Measurements from ENCODE around the gene C1S.

C1S gene

DNA sequence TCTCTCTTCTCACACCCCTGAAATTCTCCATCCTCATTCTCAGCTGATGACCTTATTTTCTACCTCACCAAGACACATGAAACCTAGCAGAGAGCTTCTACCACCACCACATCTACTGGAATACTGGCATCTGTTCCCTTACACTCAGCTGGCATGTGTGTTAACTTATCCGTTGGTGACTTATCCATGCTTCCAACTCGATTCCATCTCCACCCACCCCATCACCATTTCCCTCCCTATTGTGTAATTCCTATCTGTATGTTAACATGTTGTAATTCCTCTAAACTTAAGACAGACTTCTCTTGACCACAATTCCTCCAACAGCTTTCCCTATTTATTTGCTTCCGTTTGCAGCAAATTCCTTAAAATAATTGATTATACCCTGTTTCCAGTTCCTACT lies 15.4 kb downstream of the C1S start:
- ChIA-PET POLR2A (no interaction called here), CTCF (interaction anchor here (0.5 to 0.8 kb wide), 2 partner anchors 11 to 37 kb away, joined by 3 read pairs; no protein-coding TSS in a partner anchor)
- Histone ChIP-seq H3K27ac (ENCODE audit: extremely low read depth, low read depth, low read length) (no peak overlapping the region), H3K4me1 (ENCODE audit: control insufficient read depth, insufficient read depth, low read length) (no peaks in the 10 kb centered on the region), H3K4me3 (ENCODE audit: low read depth, low read length) (no peak overlapping the region), H3K9me3 (ENCODE audit: control insufficient read depth, insufficient read depth, low read depth, low read length) (no peaks in the 10 kb centered on the region), H3K36me3 (ENCODE audit: control insufficient read depth in 2 of 2, insufficient read depth in 1 of 2, low read length in 2 of 2) (no peaks in the 10 kb centered on the region)
- TF ChIP-seq ZNF654 (tag by site-specific recombination; IDR thresholded peaks at IDR 0.05; ENCODE audit: low read depth) (no peak), ZNF600 (tag by site-specific recombination; IDR thresholded peaks at IDR 0.05) (no peak), ZNF394 (tag by site-specific recombination; IDR thresholded peaks at IDR 0.05; ENCODE audit: borderline replicate concordance) (no peak), ZNF10 (tag by site-specific recombination; IDR thresholded peaks at IDR 0.05) (no peak), ZNF121 (tag by site-specific recombination; IDR thresholded peaks at IDR 0.05) (no peak), ZNF266 (tag by site-specific recombination; IDR thresholded peaks at IDR 0.05; ENCODE audit: low read depth) (no peak), ZNF155 (tag by site-specific recombination; IDR thresholded peaks at IDR 0.05) (no peak), GLI2 (tag by site-specific recombination; IDR thresholded peaks at IDR 0.05; ENCODE audit: borderline replicate concordance, low read depth) (no peak)
- TF ChIP-seq, protein P1, sequence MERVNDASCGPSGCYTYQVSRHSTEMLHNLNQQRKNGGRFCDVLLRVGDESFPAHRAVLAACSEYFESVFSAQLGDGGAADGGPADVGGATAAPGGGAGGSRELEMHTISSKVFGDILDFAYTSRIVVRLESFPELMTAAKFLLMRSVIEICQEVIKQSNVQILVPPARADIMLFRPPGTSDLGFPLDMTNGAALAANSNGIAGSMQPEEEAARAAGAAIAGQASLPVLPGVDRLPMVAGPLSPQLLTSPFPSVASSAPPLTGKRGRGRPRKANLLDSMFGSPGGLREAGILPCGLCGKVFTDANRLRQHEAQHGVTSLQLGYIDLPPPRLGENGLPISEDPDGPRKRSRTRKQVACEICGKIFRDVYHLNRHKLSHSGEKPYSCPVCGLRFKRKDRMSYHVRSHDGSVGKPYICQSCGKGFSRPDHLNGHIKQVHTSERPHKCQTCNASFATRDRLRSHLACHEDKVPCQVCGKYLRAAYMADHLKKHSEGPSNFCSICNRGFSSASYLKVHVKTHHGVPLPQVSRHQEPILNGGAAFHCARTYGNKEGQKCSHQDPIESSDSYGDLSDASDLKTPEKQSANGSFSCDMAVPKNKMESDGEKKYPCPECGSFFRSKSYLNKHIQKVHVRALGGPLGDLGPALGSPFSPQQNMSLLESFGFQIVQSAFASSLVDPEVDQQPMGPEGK (tag by site-specific recombination; IDR thresholded peaks at IDR 0.05), result no peak
- TF ChIP-seq, protein P2, sequence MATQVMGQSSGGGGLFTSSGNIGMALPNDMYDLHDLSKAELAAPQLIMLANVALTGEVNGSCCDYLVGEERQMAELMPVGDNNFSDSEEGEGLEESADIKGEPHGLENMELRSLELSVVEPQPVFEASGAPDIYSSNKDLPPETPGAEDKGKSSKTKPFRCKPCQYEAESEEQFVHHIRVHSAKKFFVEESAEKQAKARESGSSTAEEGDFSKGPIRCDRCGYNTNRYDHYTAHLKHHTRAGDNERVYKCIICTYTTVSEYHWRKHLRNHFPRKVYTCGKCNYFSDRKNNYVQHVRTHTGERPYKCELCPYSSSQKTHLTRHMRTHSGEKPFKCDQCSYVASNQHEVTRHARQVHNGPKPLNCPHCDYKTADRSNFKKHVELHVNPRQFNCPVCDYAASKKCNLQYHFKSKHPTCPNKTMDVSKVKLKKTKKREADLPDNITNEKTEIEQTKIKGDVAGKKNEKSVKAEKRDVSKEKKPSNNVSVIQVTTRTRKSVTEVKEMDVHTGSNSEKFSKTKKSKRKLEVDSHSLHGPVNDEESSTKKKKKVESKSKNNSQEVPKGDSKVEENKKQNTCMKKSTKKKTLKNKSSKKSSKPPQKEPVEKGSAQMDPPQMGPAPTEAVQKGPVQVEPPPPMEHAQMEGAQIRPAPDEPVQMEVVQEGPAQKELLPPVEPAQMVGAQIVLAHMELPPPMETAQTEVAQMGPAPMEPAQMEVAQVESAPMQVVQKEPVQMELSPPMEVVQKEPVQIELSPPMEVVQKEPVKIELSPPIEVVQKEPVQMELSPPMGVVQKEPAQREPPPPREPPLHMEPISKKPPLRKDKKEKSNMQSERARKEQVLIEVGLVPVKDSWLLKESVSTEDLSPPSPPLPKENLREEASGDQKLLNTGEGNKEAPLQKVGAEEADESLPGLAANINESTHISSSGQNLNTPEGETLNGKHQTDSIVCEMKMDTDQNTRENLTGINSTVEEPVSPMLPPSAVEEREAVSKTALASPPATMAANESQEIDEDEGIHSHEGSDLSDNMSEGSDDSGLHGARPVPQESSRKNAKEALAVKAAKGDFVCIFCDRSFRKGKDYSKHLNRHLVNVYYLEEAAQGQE (tag by site-specific recombination; IDR thresholded peaks at IDR 0.05), result no peak
- TF ChIP-seq, protein P3, sequence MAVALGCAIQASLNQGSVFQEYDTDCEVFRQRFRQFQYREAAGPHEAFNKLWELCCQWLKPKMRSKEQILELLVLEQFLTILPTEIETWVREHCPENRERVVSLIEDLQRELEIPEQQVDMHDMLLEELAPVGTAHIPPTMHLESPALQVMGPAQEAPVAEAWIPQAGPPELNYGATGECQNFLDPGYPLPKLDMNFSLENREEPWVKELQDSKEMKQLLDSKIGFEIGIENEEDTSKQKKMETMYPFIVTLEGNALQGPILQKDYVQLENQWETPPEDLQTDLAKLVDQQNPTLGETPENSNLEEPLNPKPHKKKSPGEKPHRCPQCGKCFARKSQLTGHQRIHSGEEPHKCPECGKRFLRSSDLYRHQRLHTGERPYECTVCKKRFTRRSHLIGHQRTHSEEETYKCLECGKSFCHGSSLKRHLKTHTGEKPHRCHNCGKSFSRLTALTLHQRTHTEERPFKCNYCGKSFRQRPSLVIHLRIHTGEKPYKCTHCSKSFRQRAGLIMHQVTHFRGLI (tag by site-specific recombination; IDR thresholded peaks at IDR 0.05), result no peak

DNA sequence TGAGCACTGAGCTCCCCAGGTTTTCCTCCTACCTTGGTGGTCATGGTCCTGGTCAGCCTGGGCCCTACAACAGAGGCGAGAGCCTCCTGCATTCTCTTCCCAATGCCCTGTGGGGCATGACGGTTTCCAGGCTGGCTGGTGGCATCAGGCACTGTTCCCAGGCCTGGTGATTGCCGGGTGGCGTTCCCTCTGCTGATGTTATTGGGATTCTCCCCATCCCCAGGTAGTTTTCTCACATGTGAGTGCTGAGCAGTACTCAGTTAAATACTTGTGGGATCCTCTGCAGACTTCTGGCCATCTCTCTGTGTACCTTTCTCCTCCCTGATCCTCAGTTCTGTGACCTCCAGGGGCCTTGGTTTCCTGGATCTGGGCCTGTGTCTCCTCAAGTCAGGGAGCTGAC lies 16.0 kb downstream of the C1S start:
- no peak overlapping the region for H3K4me3 ChIP-seq (ENCODE audit: low read depth, low read length)
- no peak for TF ChIP-seq ZEB2 (tag by site-specific recombination; IDR thresholded peaks at IDR 0.05)
- no peak for TF ChIP-seq ZNF585B (tag by site-specific recombination; IDR thresholded peaks at IDR 0.05)
- TF ChIP-seq TCF7L2 (IDR thresholded peaks at IDR 0.05; ENCODE audit: borderline replicate concordance, low read depth, low read length), result no peak
- no peak for TF ChIP-seq SP2 (tag by site-specific recombination; IDR thresholded peaks at IDR 0.05)
- TF ChIP-seq, protein P4, sequence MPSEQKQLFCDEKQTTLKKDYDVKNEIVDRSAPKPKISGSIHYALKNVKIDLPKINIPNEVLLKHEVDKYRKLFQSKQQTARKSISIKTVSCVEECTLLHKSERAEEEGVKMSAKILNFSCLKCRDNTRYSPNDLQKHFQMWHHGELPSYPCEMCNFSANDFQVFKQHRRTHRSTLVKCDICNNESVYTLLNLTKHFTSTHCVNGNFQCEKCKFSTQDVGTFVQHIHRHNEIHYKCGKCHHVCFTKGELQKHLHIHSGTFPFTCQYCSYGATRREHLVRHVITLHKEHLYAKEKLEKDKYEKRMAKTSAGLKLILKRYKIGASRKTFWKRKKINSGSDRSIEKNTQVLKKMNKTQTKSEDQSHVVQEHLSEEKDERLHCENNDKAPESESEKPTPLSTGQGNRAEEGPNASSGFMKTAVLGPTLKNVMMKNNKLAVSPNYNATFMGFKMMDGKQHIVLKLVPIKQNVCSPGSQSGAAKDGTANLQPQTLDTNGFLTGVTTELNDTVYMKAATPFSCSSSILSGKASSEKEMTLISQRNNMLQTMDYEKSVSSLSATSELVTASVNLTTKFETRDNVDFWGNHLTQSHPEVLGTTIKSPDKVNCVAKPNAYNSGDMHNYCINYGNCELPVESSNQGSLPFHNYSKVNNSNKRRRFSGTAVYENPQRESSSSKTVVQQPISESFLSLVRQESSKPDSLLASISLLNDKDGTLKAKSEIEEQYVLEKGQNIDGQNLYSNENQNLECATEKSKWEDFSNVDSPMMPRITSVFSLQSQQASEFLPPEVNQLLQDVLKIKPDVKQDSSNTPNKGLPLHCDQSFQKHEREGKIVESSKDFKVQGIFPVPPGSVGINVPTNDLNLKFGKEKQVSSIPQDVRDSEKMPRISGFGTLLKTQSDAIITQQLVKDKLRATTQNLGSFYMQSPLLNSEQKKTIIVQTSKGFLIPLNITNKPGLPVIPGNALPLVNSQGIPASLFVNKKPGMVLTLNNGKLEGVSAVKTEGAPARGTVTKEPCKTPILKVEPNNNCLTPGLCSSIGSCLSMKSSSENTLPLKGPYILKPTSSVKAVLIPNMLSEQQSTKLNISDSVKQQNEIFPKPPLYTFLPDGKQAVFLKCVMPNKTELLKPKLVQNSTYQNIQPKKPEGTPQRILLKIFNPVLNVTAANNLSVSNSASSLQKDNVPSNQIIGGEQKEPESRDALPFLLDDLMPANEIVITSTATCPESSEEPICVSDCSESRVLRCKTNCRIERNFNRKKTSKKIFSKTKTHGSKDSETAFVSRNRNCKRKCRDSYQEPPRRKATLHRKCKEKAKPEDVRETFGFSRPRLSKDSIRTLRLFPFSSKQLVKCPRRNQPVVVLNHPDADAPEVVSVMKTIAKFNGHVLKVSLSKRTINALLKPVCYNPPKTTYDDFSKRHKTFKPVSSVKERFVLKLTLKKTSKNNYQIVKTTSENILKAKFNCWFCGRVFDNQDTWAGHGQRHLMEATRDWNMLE (tag by site-specific recombination; conservative IDR thresholded peaks at IDR 0.05; ENCODE audit: low read depth), result no peak
- TF ChIP-seq ZNF366 (tag by site-specific recombination; conservative IDR thresholded peaks at IDR 0.05), result no peak
- TF ChIP-seq ZFP3 (tag by site-specific recombination; IDR thresholded peaks at IDR 0.05; ENCODE audit: low read depth), result no peak
- TF ChIP-seq YY2 (tag by site-specific recombination; IDR thresholded peaks at IDR 0.05), result no peak
- no peak for TF ChIP-seq ZNF274 (IDR thresholded peaks at IDR 0.05; ENCODE audit: low read length)
- TF ChIP-seq ZNF274 (tag by site-specific recombination; IDR thresholded peaks at IDR 0.05; ENCODE audit: borderline replicate concordance), result no peak
- TF ChIP-seq GLI2 (tag by site-specific recombination; IDR thresholded peaks at IDR 0.05; ENCODE audit: borderline replicate concordance, low read depth), result no peak
- TF ChIP-seq ZNF292 (tag by site-specific recombination; IDR thresholded peaks at IDR 0.05; ENCODE audit: borderline replicate concordance, low read depth), result no peak
- ChIA-PET CTCF (interaction anchor here (0.5 kb wide), 1 partner anchor 10 kb away, joined by 3 read pairs; no protein-coding TSS in a partner anchor), POLR2A (no interaction called here)
- H3K36me3 ChIP-seq (ENCODE audit: control insufficient read depth in 2 of 2, insufficient read depth in 1 of 2, low read length in 2 of 2), result no peaks in the 10 kb centered on the region
- no peak overlapping the region for H3K27ac ChIP-seq (ENCODE audit: extremely low read depth, low read depth, low read length)
- no peaks in the 10 kb centered on the region for H3K9me3 ChIP-seq (ENCODE audit: control insufficient read depth, insufficient read depth, low read depth, low read length)
- H3K4me1 ChIP-seq (ENCODE audit: control insufficient read depth, insufficient read depth, low read length), result no peaks in the 10 kb centered on the region

Data from HEK293 (cell line).